K562 (cell line): ENCODE results near the gene MLC1. TPM values are rescaled to one million over a fixed set of nuclear protein-coding genes. Genes with fewer than 3 reads are reported as not detected.

Experiments
- ATAC-seq: fragments of 200-7000 bp; cut with Tn5 transposase; 3 replicates; pipeline ENCODE4 v1.9.1; 2020; ENCODE audit warnings: moderate library complexity
- BruUV-seq: library from RNA; stranded (reverse); fragments of 400-500 nt; replicated peaks from 2 replicates; lab custom pipeline; 2021; lab: Mats Ljungman, UMichigan
- CTCF ChIA-PET: fragments of 300-600 bp; formaldehyde crosslinking; extraction: SDS; loops from one replicate; lab custom pipeline; 2021; ENCODE audit warnings: low intra/inter-chr PET ratio; lab: Yijun Ruan, JAX
- POLR2A ChIA-PET: fragments of 300-600, 350-650 bp; sonication (Branson Sonifier 250); formaldehyde crosslinking; extraction: SDS; loops from one replicate; lab custom pipeline; 2021; ENCODE audit warnings: antibody characterized with exemption, inconsistent platforms; lab: Yijun Ruan, JAX
- DNase-seq, 4 experiments: peaks; one replicate each; pipeline versions ENCODE4 v3.0.0 to v3.0.0-alpha.2; 2011 to 2018; ENCODE audit warnings: low spot score in 3 of 4, mixed read lengths in 3 of 4; ENCODE audit errors: extremely low read depth in 1 of 4
- FAIRE-seq: peaks from 2 replicates; lab custom pipeline; 2011; peaks lifted over from hg19 to GRCh38; lab: Jason Lieb, UNC
- H2AFZ ChIP-seq: 2 replicates; pipeline ENCODE4 v1.6.0; 2011; ENCODE audit warnings: low read depth, low read length, control low read depth, inconsistent platforms
- H3K27ac ChIP-seq: fragments of 200-600 bp; 3 replicates; pipeline ENCODE4 v1.8.0; 2011; ENCODE audit warnings: low read depth, mild to moderate bottlenecking, control low read depth, inconsistent platforms, low read length, moderate library complexity, mixed read lengths; ENCODE audit errors: extremely low read depth
- H3K27me3 ChIP-seq, 2 experiments: fragments of 300-600 bp in 1 of 2; 2 replicates in 1 of 2; 3 replicates in 1 of 2; pipeline versions ENCODE4 v1.6.0 to v1.8.0; 2011; ENCODE audit warnings: inconsistent platforms in 2 of 2, low read length in 2 of 2, mild to moderate bottlenecking in 1 of 2, mixed read lengths in 1 of 2, moderate library complexity in 1 of 2; ENCODE audit not compliant: control insufficient read depth in 2 of 2, insufficient read depth in 2 of 2
- H3K36me3 ChIP-seq: fragments of 300-600 bp; 3 replicates; pipeline ENCODE4 v1.8.0; 2011; ENCODE audit warnings: mild to moderate bottlenecking, low read length, inconsistent platforms; ENCODE audit not compliant: control insufficient read depth, insufficient read depth
- H3K4me1 ChIP-seq, 2 experiments: fragments of 200-600 bp in 1 of 2; replicated peaks in 1 of 2; 2 replicates in 1 of 2; 3 replicates in 1 of 2; pipeline versions ENCODE4 v1.5.1 to v1.8.0; 2011; ENCODE audit warnings: inconsistent platforms in 2 of 2, low read length in 2 of 2, mild to moderate bottlenecking in 1 of 2, mixed read lengths in 1 of 2, moderate library complexity in 1 of 2; ENCODE audit not compliant: control insufficient read depth in 2 of 2, insufficient read depth in 2 of 2
- H3K4me2 ChIP-seq: 2 replicates; pipeline ENCODE4 v1.6.1; 2011; ENCODE audit warnings: low read length, control low read depth, inconsistent platforms, mixed read lengths; ENCODE audit not compliant: insufficient read depth
- H3K4me3 ChIP-seq: fragments of 200-600 bp; sonication (generic), shearing (Covaris generic); 2 replicates; pipeline ENCODE4 v1.5.1; 2016; ENCODE audit warnings: control low read depth, inconsistent platforms
- H3K79me2 ChIP-seq: fragments of 200-600 bp; 3 replicates; pipeline ENCODE4 v1.8.0; 2011; ENCODE audit warnings: low read length, inconsistent platforms; ENCODE audit not compliant: control insufficient read depth, insufficient read depth
- H3K9ac ChIP-seq, 2 experiments: 2 replicates each; pipeline versions ENCODE4 v1.6.0 to v1.6.1; 2011; ENCODE audit warnings: low read depth in 2 of 2, low read length in 2 of 2, control low read depth in 1 of 2, inconsistent platforms in 1 of 2, mild to moderate bottlenecking in 1 of 2, mixed read lengths in 1 of 2; ENCODE audit not compliant: insufficient read depth in 1 of 2
- H3K9me1 ChIP-seq: one replicate; pipeline ENCODE4 v1.6.0; 2011; ENCODE audit warnings: inconsistent platforms, mild to moderate bottlenecking, low read length, moderate library complexity; ENCODE audit not compliant: control insufficient read depth, insufficient read depth
- H3K9me3 ChIP-seq: replicated peaks from 2 replicates; pipeline ENCODE4 v1.5.1; 2011; ENCODE audit warnings: low read depth, low read length, inconsistent platforms; ENCODE audit not compliant: control insufficient read depth, insufficient read depth
- H4K20me1 ChIP-seq: replicated peaks from 2 replicates; pipeline ENCODE4 v1.6.1; 2011; ENCODE audit warnings: low read length, inconsistent platforms, mixed read lengths; ENCODE audit not compliant: control insufficient read depth, insufficient read depth
- BCLAF1 ChIP-seq, 2 experiments: fragments of 450-650 bp in 1 of 2; IDR thresholded peaks; 2 replicates each; pipeline ENCODE4 v1.6.1; 2011 to 2017; ENCODE audit warnings: low read depth in 2 of 2, antibody characterized with exemption in 1 of 2, borderline replicate concordance in 1 of 2, low read length in 1 of 2, mild to moderate bottlenecking in 1 of 2, mixed read lengths in 1 of 2; ENCODE audit not compliant: control insufficient read depth in 1 of 2
- CEBPG ChIP-seq, 3 experiments: fragments of 200-800 bp in 1 of 3; sonication (Bioruptor generic) in 1 of 3; sonication (generic) in 1 of 3; formaldehyde crosslinking in 1 of 3; IDR thresholded peaks in 2 of 3; conservative IDR thresholded peaks in 1 of 3; 2 replicates each; pipeline versions ENCODE4 v1.6.1 to v1.8.0; 2016 to 2022; ENCODE audit warnings: missing compliant biosample characterization in 2 of 3, missing genetic modification characterization in 2 of 3, mild to moderate bottlenecking in 1 of 3, missing genetic modification reagents in 1 of 3
- DNMT1 ChIP-seq: fragments of 450-650 bp; IDR thresholded peaks from 2 replicates; pipeline ENCODE4 v1.6.1; 2016; ENCODE audit warnings: antibody characterized with exemption, mild to moderate bottlenecking
- NFE2L1 ChIP-seq: fragments of 450-650 bp; IDR thresholded peaks from 2 replicates; pipeline ENCODE4 v1.6.1; 2016; ENCODE audit warnings: missing genetic modification characterization, low read depth, mild to moderate bottlenecking, missing compliant biosample characterization, moderate library complexity, borderline replicate concordance
- PREB ChIP-seq: sonication (generic); formaldehyde crosslinking; IDR thresholded peaks from 2 replicates; pipeline ENCODE4 v1.8.1; 2023; ENCODE audit warnings: mild to moderate bottlenecking, missing genetic modification reagents
- RBM14 ChIP-seq: fragments of 200-400 bp; formaldehyde crosslinking; IDR thresholded peaks from 2 replicates; pipeline ENCODE4 v1.6.1; 2018; ENCODE audit warnings: low read depth, mild to moderate bottlenecking, low read length, moderate library complexity, borderline replicate concordance; ENCODE audit not compliant: insufficient read depth
- ZNF655 ChIP-seq: fragments of 250-450 bp; sonication (Bioruptor Pico); IDR thresholded peaks from 2 replicates; pipeline ENCODE4 v1.5.0; 2021
- WGBS: fragments of 100-300 bp; shearing (Covaris generic); methylation state at CpG from one replicate; pipeline ENCODE4 v1.1.6; 2016; ENCODE audit warnings: low coverage, mixed read lengths; ENCODE audit not compliant: insufficient coverage; ENCODE audit errors: missing lambda C conversion rate; 5-methylcytosine and 5-hydroxymethylcytosine counted together
- in situ Hi-C: fragments of 300-500 bp; cut with MboI; formaldehyde crosslinking; loops from 4 replicates; pipeline ENCODE4 v1.15.0; 2018; ENCODE audit warnings: inconsistent platforms, mixed read lengths
- intact Hi-C: fragments of 100-400 bp; cut with micrococcal nuclease; formaldehyde crosslinking; loops from 2 replicates; pipeline ENCODE4 v1.14.2; 2022
- polyA plus RNA-seq, 8 experiments: library from polyadenylated mRNA; depleted of rRNA in 4 of 8; stranded (reverse) in 5 of 8; unstranded in 3 of 8; fragments of >200 nt; fragmentation: Nextera tagmentation in 2 of 8; fragmentation: Illumina TruSeq in 1 of 8; extraction: Ambion mirVana in 2 of 8; extraction: Trizol in 1 of 8; gene quantifications; 2 replicates each; pipeline versions ENCODE4 v1.2.1 to v1.2.3, GENCODE V29; 2011 to 2014; ENCODE audit warnings: inconsistent platforms in 1 of 8, missing spikeins in 1 of 8
- total RNA-seq, 7 experiments: library from RNA; depleted of rRNA in 6 of 7; stranded (reverse); fragments of >200 nt in 6 of 7; fragmentation: Illumina TruSeq in 2 of 7; extraction: Trizol in 2 of 7; gene quantifications; 2 replicates each; pipeline versions ENCODE4 v1.2.1 to v1.2.3, GENCODE V29; 2011 to 2021; ENCODE audit warnings: low replicate concordance in 1 of 7

Gene MLC1
- total and polyA plus RNA-seq, 9 of the 15 experiments (the other 6 are each of a cell fraction or from before 2014, with no cell fraction given): 0.06 to 0.98 (median 0.39) TPM

- POLR2A ChIA-PET: no interaction called here
- ATAC-seq (no peak), DNase-seq (no peak)
- H2AFZ ChIP-seq: peak overlapping the region; percentile 51; the same call in 1 of the 2 replicates
- H3K9me3 ChIP-seq: no peaks in the 10 kb centered on the region
- H3K4me2 ChIP-seq: no peak overlapping the region
- no peaks in the 10 kb centered on the region for H3K79me2 ChIP-seq
- intact Hi-C loops: no loop called here
- no peak overlapping the region for H3K27ac ChIP-seq
- H3K4me1 ChIP-seq: no peaks in the 10 kb centered on the region
- no peak overlapping the region for H3K4me3 ChIP-seq
- no peaks in the 10 kb centered on the region for H4K20me1 ChIP-seq
- CTCF ChIA-PET: no interaction called here
- in situ Hi-C loops: no loop called here
- H3K27me3 ChIP-seq: no peaks in the 10 kb centered on the region; a peak in 1 of 5 replicates
- no peak overlapping the region for H3K9ac ChIP-seq
- H3K9me1 ChIP-seq: no peaks in the 10 kb centered on the region
- TF ChIP-seq DNMT1: no peak
- TF ChIP-seq PREB (CRISPR knock-in tag): no peak
- no peak for TF ChIP-seq NFE2L1 (tag)
- TF ChIP-seq, all 486 proteins: peak for 0
- 8% methylated on average over 2 of the region's 4 CpGs for WGBS
- no TSS peak for BruUV-seq
- no peaks in the 10 kb centered on the region for H3K36me3 ChIP-seq
- no peak for FAIRE-seq
These were observed 46.7 kb upstream of the MLC1 start for GRCh38 chr22:50131894-50132293.

- Histone ChIP-seq H3K9me3 (no peaks in the 10 kb centered on the region), H3K9me1 (no peaks in the 10 kb centered on the region), H3K36me3 (no peaks in the 10 kb centered on the region), H3K4me1 (no peaks in the 10 kb centered on the region), H4K20me1 (no peaks in the 10 kb centered on the region), H2AFZ (no peak overlapping the region), H3K4me3 (no peak overlapping the region), H3K79me2 (no peaks in the 10 kb centered on the region), H3K27ac (no peak overlapping the region), H3K4me2 (no peak overlapping the region), H3K9ac (no peak overlapping the region), H3K27me3 (no peaks in the 10 kb centered on the region; a peak in 1 of 5 replicates)
- ChIA-PET CTCF (no interaction called here), POLR2A (interaction anchor here (0.7 kb wide), 1 partner anchor 11 kb away, joined by 3 read pairs; no protein-coding TSS in a partner anchor)
- intact Hi-C loops: no loop called here
- ATAC-seq (no peak), FAIRE-seq (peak; percentile 6), DNase-seq (no peak)
- no TSS peak for BruUV-seq
- in situ Hi-C loops: no loop called here
- WGBS: 64% methylated on average over 10 of the region's 10 CpGs
- TF ChIP-seq RBM14 (no peak), BCLAF1 (IDR thresholded peaks at IDR 0.05; ENCODE audit: borderline replicate concordance in 1 of 2, control insufficient read depth in 1 of 2, low read depth in 2 of 2, low read length in 1 of 2) (no peak), ZNF655 (no peak), CEBPG (CRISPR knock-in tag; IDR thresholded peaks at IDR 0.05) (no peak), CEBPG (tag; conservative IDR thresholded peaks at IDR 0.05 in 1 of 2, IDR thresholded peaks at IDR 0.05 in 1 of 2) (no peak)
These were observed 44.0 kb upstream of the MLC1 start for GRCh38 chr22:50129121-50129736.
